Naive thymus-derived CD4-positive, alpha-beta T cell (primary cell): Measurements from ENCODE around the gene AHDC1. TPM values are rescaled to one million over a fixed set of nuclear protein-coding genes. Genes with fewer than 3 reads are reported as not detected.

Source experiments
- ATAC-seq: fragments of 150-1000 bp; cut with Tn5 transposase; 2 replicates; pipeline ENCODE4 v1.10.0; 2021; ENCODE audit warnings: mild to moderate bottlenecking, moderate library complexity
- CTCF ChIA-PET: fragments of 350-600 bp; sonication (Branson Sonifier 250); formaldehyde crosslinking; loops from one replicate; lab custom pipeline; 2021; ENCODE audit warnings: antibody characterized with exemption; lab: Charles Lee
- POLR2A ChIA-PET: fragments of 350-600 bp; sonication (Branson Sonifier 250); formaldehyde crosslinking; loops from one replicate; lab custom pipeline; 2021; ENCODE audit warnings: antibody characterized with exemption, inconsistent platforms; lab: Charles Lee
- DNase-seq, 9 donors: peaks; one replicate each; pipeline versions ENCODE4 v3.0.0 to v3.0.0-alpha.2; 2020 to 2022; ENCODE audit warnings: mixed read lengths in 1 of 9
- H3K27ac ChIP-seq: one replicate; pipeline ENCODE4 v1.7.0; 2013; ENCODE audit warnings: mild to moderate bottlenecking, low read depth, low read length, moderate library complexity
- H3K27me3 ChIP-seq, 2 donors: one replicate each; pipeline ENCODE4 v1.7.0; 2013; ENCODE audit warnings: low read length in 2 of 2, mild to moderate bottlenecking in 2 of 2, moderate library complexity in 2 of 2; ENCODE audit not compliant: control insufficient read depth in 2 of 2, insufficient read depth in 2 of 2
- H3K36me3 ChIP-seq, 3 experiments: 1 replicate in 2 of 3; 2 replicates in 1 of 3; pipeline ENCODE4 v1.7.0; 2013; ENCODE audit warnings: low read length in 3 of 3, mild to moderate bottlenecking in 3 of 3, moderate library complexity in 1 of 3; ENCODE audit not compliant: insufficient read depth in 3 of 3, control insufficient read depth in 2 of 3
- H3K4me1 ChIP-seq, 2 donors: one replicate each; pipeline ENCODE4 v1.7.0; 2013; ENCODE audit warnings: low read length in 2 of 2, mild to moderate bottlenecking in 2 of 2, moderate library complexity in 1 of 2; ENCODE audit not compliant: control insufficient read depth in 2 of 2, insufficient read depth in 2 of 2
- H3K4me3 ChIP-seq: 2 replicates; pipeline ENCODE4 v1.7.0; 2013; ENCODE audit warnings: mild to moderate bottlenecking, low read length
- H3K9me3 ChIP-seq, 3 experiments: 1 replicate in 2 of 3; 2 replicates in 1 of 3; pipeline ENCODE4 v1.7.0; 2013; ENCODE audit warnings: low read length in 3 of 3; ENCODE audit not compliant: control insufficient read depth in 2 of 3
- H3K27ac Mint-ChIP-seq, 9 donors: one replicate each; pipeline ENCODE4 v1.8.0; 2020 to 2022; ENCODE audit warnings: mixed read lengths in 9 of 9, mild to moderate bottlenecking in 8 of 9, moderate library complexity in 5 of 9, inconsistent platforms in 2 of 9
- H3K27me3 Mint-ChIP-seq, 5 donors: one replicate each; pipeline ENCODE4 v1.8.0; 2021 to 2022; ENCODE audit warnings: mixed read lengths in 5 of 5, mild to moderate bottlenecking in 1 of 5
- H3K36me3 Mint-ChIP-seq, 5 donors: one replicate each; pipeline ENCODE4 v1.8.0; 2020 to 2022; ENCODE audit warnings: mixed read lengths in 5 of 5, mild to moderate bottlenecking in 3 of 5, inconsistent platforms in 1 of 5
- H3K4me1 Mint-ChIP-seq, 7 donors: one replicate each; pipeline ENCODE4 v1.8.0; 2020 to 2022; ENCODE audit warnings: mixed read lengths in 7 of 7, mild to moderate bottlenecking in 3 of 7, inconsistent platforms in 1 of 7
- H3K4me3 Mint-ChIP-seq, 10 donors: one replicate each; pipeline ENCODE4 v1.8.0; 2020 to 2022; ENCODE audit warnings: mild to moderate bottlenecking in 10 of 10, mixed read lengths in 10 of 10, moderate library complexity in 6 of 10, inconsistent platforms in 2 of 10
- H3K9me3 Mint-ChIP-seq, 11 donors: one replicate each; pipeline ENCODE4 v1.8.0; 2020 to 2022; ENCODE audit warnings: mixed read lengths in 11 of 11, mild to moderate bottlenecking in 4 of 11, inconsistent platforms in 1 of 11, moderate library complexity in 1 of 11
- intact Hi-C, 2 donors: fragments of 100-400 bp; cut with micrococcal nuclease; formaldehyde crosslinking; loops; one replicate each; pipeline ENCODE4 v1.15.1; 2023
- polyA plus RNA-seq, 2 donors: library from polyadenylated mRNA; unstranded; fragments of 300-500 nt; fragmentation: Illumina TruSeq; gene quantifications; one replicate each; pipeline ENCODE4 v1.2.3, GENCODE V29; 2021
- total RNA-seq, 6 experiments: library from RNA in 5 of 6; stranded (reverse) in 5 of 6; gene quantifications; 1 replicate in 5 of 6; 2 replicates in 1 of 6; pipeline ENCODE4 v1.2.3 and lab custom pipeline; 2021 to 2026

AHDC1 gene
- total and polyA plus RNA-seq, 7 experiments from 2014 or later = 0.90 to 38.8 (median 21.3) TPM

DNA sequence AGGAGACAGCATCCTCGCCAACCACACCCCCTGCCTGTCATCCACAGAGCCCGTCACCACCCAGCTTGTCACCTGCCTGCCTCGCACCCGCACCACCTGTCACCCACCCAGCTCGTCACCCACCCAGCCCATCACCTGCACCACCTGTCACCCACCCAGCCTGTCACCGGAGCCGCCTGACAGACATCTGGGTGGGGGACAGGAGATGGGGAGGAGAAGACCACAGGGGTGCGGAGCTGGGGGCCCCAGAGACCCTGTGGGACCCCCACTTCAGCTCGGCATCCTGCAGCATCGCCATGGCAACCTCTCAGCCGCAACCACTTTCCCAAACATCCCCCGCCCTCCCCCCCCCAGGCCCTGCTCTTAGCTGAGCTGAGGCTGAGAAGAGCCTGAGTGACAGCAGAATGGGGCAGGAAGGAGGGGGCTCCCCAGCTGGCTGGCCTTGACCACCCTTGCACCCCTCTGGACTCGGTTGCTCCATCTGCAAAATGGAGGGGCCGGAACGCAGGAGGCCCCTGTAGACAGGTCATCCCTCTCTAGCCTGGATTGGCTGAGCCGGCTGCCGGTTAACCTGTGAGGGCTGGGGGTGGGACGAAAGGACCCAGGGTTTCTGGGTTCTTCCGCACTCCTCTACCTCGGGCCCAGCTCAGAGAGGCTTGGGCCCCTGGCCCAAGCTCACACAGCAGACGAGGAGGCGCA is 11.6 kb downstream of the AHDC1 start:
- Histone ChIP-seq H3K9me3 (no peaks in the 10 kb centered on the region), H3K36me3 (peaks cover 0 to 32% (median 0%) of the 10 kb centered on the region in 3 experiments), H3K27me3 (no peaks in the 10 kb centered on the region), H3K4me3 (no peak overlapping the region), H3K27ac (no peak overlapping the region), H3K4me1 (peaks cover 14 to 17% of the 10 kb centered on the region in 2 donors)
- ChIA-PET CTCF (interaction anchor here (0.7 to 0.9 kb wide), 3 partner anchors 35 to 195 kb away, joined by 3 to 4 read pairs (median 3); no protein-coding TSS in a partner anchor), POLR2A (interaction anchor here (0.6 kb wide), 1 partner anchor 1416 kb away, joined by 3 read pairs; no protein-coding TSS in a partner anchor)
- intact Hi-C loops = no loop called here
- Mint-ChIP-seq H3K4me3 (no peak overlapping the region), H3K36me3 (no peaks in the 10 kb centered on the region), H3K4me1 (peaks cover 0 to 8% (median 0%) of the 10 kb centered on the region in 7 donors), H3K27me3 (no peaks in the 10 kb centered on the region), H3K27ac (no peak overlapping the region), H3K9me3 (peaks cover 0 to 2% (median 0%) of the 10 kb centered on the region in 11 donors)
- DNase-seq = no peak
- no peak for ATAC-seq

DNA sequence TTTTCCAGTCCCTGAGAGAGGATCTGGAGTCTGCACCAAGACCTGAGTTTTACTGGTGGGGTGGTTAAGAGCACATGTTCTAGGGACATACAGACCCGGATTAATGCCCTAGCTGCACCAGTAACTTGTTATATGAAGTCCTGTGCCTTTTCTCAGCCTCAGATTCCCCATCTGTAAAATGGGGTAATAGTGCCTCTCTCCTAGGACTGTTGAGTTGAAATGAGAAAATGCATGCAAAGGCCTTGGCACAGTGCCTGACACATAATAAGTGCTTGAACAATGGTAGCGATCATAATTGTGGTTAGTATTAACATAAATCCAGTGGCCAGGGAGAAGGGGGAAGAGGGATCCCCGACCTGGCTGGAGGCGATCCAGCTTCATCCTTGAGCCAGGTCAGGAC is 12.3 kb downstream of the AHDC1 start:
- Mint-ChIP-seq H3K9me3 (peaks cover 0 to 2% (median 0%) of the 10 kb centered on the region in 11 donors), H3K27ac (no peak overlapping the region), H3K4me3 (no peak overlapping the region), H3K27me3 (no peaks in the 10 kb centered on the region), H3K36me3 (no peaks in the 10 kb centered on the region), H3K4me1 (peaks cover 0 to 8% (median 0%) of the 10 kb centered on the region in 7 donors)
- ATAC-seq (no peak), DNase-seq (no peak)
- H3K4me3 ChIP-seq = no peak overlapping the region
- H3K27ac ChIP-seq = no peak overlapping the region
- H3K9me3 ChIP-seq = no peaks in the 10 kb centered on the region
- POLR2A ChIA-PET = interaction anchor here (0.6 kb wide), 1 partner anchor 1415 kb away, joined by 3 read pairs; no protein-coding TSS in a partner anchor
- peaks cover 0 to 32% (median 0%) of the 10 kb centered on the region in 3 experiments for H3K36me3 ChIP-seq
- CTCF ChIA-PET = interaction anchor here (0.6 to 0.9 kb wide), 3 partner anchors 68 to 953 kb away, joined by 3 to 4 read pairs (median 3); no protein-coding TSS in a partner anchor
- H3K27me3 ChIP-seq = no peaks in the 10 kb centered on the region
- intact Hi-C loops = no loop called here
- peaks cover 14% of the 10 kb centered on the region in 2 donors for H3K4me1 ChIP-seq

- Mint-ChIP-seq H3K27me3 (no peaks in the 10 kb centered on the region), H3K4me1 (peaks cover 0 to 8% (median 0%) of the 10 kb centered on the region in 7 donors), H3K9me3 (peaks cover 0 to 2% (median 0%) of the 10 kb centered on the region in 11 donors), H3K4me3 (no peak overlapping the region), H3K36me3 (no peaks in the 10 kb centered on the region), H3K27ac (no peak overlapping the region)
- Histone ChIP-seq H3K9me3 (no peaks in the 10 kb centered on the region), H3K27me3 (no peaks in the 10 kb centered on the region), H3K36me3 (peaks cover 0 to 32% (median 0%) of the 10 kb centered on the region in 3 experiments), H3K27ac (no peak overlapping the region), H3K4me3 (no peak overlapping the region), H3K4me1 (peaks cover 9 to 12% of the 10 kb centered on the region in 2 donors)
- ChIA-PET CTCF (interaction anchor here (0.6 to 1.3 kb wide), 4 partner anchors 10 to 87 kb away, joined by 3 to 4 read pairs (median 4); no protein-coding TSS in a partner anchor), POLR2A (no interaction called here)
- no peak for ATAC-seq
- DNase-seq = no peak
- intact Hi-C loops = no loop called here
Observed at GRCh38 chr1:27590917-27591508, 12.9 kb downstream of the AHDC1 start.

- ChIA-PET POLR2A (interaction anchor here (0.8 kb wide), 1 partner anchor 16 kb away, joined by 3 read pairs; no protein-coding TSS in a partner anchor), CTCF (interaction anchor here (1.0 to 1.3 kb wide), 2 partner anchors 11 to 33 kb away, joined by 4 read pairs; no protein-coding TSS in a partner anchor)
- no peak overlapping the region for H3K27ac Mint-ChIP-seq
- peaks cover 0 to 8% (median 0%) of the 10 kb centered on the region in 7 donors for H3K4me1 Mint-ChIP-seq
- H3K9me3 Mint-ChIP-seq = peaks cover 0 to 3% (median 0%) of the 10 kb centered on the region in 11 donors
- Histone ChIP-seq H3K9me3 (no peaks in the 10 kb centered on the region), H3K36me3 (peaks cover 0 to 32% (median 0%) of the 10 kb centered on the region in 3 experiments), H3K27ac (no peak overlapping the region), H3K4me1 (peaks cover 0 to under 1% of the 10 kb centered on the region in 2 donors), H3K4me3 (no peak overlapping the region), H3K27me3 (no peaks in the 10 kb centered on the region)
- H3K36me3 Mint-ChIP-seq = no peaks in the 10 kb centered on the region
- no peak for DNase-seq
- no peaks in the 10 kb centered on the region for H3K27me3 Mint-ChIP-seq
- ATAC-seq = no peak
- H3K4me3 Mint-ChIP-seq = no peak overlapping the region
- intact Hi-C loops = no loop called here
Observed at GRCh38 chr1:27589841-27590426, 14.0 kb downstream of the AHDC1 start.

GRCh38 chr1:27589441-27589840 is 14.5 kb downstream of the AHDC1 start:
- H3K4me1 ChIP-seq = no peaks in the 10 kb centered on the region
- Mint-ChIP-seq H3K36me3 (no peaks in the 10 kb centered on the region), H3K27me3 (no peaks in the 10 kb centered on the region), H3K4me3 (no peak overlapping the region), H3K9me3 (peaks cover 0 to 3% (median 0%) of the 10 kb centered on the region in 11 donors), H3K4me1 (peaks cover 0 to 8% (median 0%) of the 10 kb centered on the region in 7 donors), H3K27ac (no peak overlapping the region)
- no peak overlapping the region for H3K4me3 ChIP-seq
- no peak overlapping the region for H3K27ac ChIP-seq
- ChIA-PET CTCF (interaction anchor here (1.3 kb wide), 1 partner anchor 12 kb away, joined by 4 read pairs; no protein-coding TSS in a partner anchor), POLR2A (no interaction called here)
- intact Hi-C loops = no loop called here
- no peaks in the 10 kb centered on the region for H3K9me3 ChIP-seq
- ATAC-seq = no peak
- no peaks in the 10 kb centered on the region for H3K27me3 ChIP-seq
- no peak for DNase-seq
- H3K36me3 ChIP-seq = peaks cover 0 to 29% (median 0%) of the 10 kb centered on the region in 3 experiments
